Gastroesophageal sphincter (tissue), 4 donors: Measurements from ENCODE around the gene FHIP2A. TPM values are rescaled to one million over a fixed set of nuclear protein-coding genes. Genes with fewer than 3 reads are reported as not detected.

Experiments
- ATAC-seq: fragments of 150-250 bp; one replicate; pipeline ENCODE4 v1.9.1; 2016; ENCODE audit warnings: mild to moderate bottlenecking, moderate library complexity
- H3K27ac ChIP-seq, 4 donors: fragments of 200-600 bp; sonication (generic) in 3 of 4; 1 replicate in 3 of 4; 2 replicates in 1 of 4; pipeline ENCODE4 v1.5.1; 2016 to 2019
- H3K27me3 ChIP-seq: fragments of 200-600 bp; sonication (generic); one replicate; pipeline ENCODE4 v1.5.1; 2019
- H3K36me3 ChIP-seq, 2 donors: fragments of 200-600 bp; sonication (generic); one replicate each; pipeline ENCODE4 v1.5.1; 2019; ENCODE audit warnings: control low read depth in 1 of 2
- H3K4me1 ChIP-seq, 3 donors: fragments of 200-600 bp; sonication (generic); 1 replicate in 2 of 3; 2 replicates in 1 of 3; pipeline ENCODE4 v1.5.1; 2016 to 2019; ENCODE audit warnings: control low read depth in 2 of 3
- H3K4me3 ChIP-seq, 2 donors: fragments of 200-600 bp; sonication (generic); one replicate each; pipeline ENCODE4 v1.5.1; 2019; ENCODE audit warnings: mild to moderate bottlenecking in 1 of 2, moderate library complexity in 1 of 2
- H3K9me3 ChIP-seq, 3 donors: fragments of 200-600 bp; sonication (generic); one replicate each; pipeline ENCODE4 v1.5.1; 2017 to 2019; ENCODE audit warnings: control low read depth in 2 of 3
- CTCF ChIP-seq, 4 experiments: fragments of 200-600 bp in 2 of 4; fragments of 450-650 bp in 2 of 4; sonication (generic) in 1 of 4; IDR thresholded peaks; one replicate each; pipeline ENCODE4 v1.5.1; 2017 to 2019; ENCODE audit warnings: antibody characterized with exemption in 4 of 4, mild to moderate bottlenecking in 2 of 4, moderate library complexity in 2 of 4
- EP300 ChIP-seq: sonication (generic); formaldehyde crosslinking; IDR thresholded peaks from one replicate; pipeline ENCODE4 v1.6.1; 2017; ENCODE audit warnings: antibody characterized with exemption, mild to moderate bottlenecking
- POLR2A ChIP-seq, 2 donors: fragments of 450-650 bp; IDR thresholded peaks; one replicate each; pipeline ENCODE4 v1.6.1; 2017; ENCODE audit warnings: antibody characterized with exemption in 2 of 2, mild to moderate bottlenecking in 2 of 2, moderate library complexity in 1 of 2
- POLR2AphosphoS5 ChIP-seq: sonication (generic); formaldehyde crosslinking; IDR thresholded peaks from one replicate; pipeline ENCODE4 v1.6.1; 2017; ENCODE audit warnings: antibody characterized with exemption
- WGBS, 2 donors: methylation state at CpG; one replicate each; pipeline ENCODE4 v1.1.5; 2018; ENCODE audit warnings: low coverage in 1 of 2; 5-methylcytosine and 5-hydroxymethylcytosine counted together
- total RNA-seq, 4 donors: library from RNA; depleted of rRNA; stranded (reverse); fragments of >200 nt; gene quantifications; one replicate each; pipeline ENCODE4 v1.1.0, GENCODE V29; 2016

The FHIP2A gene
- total RNA-seq, 4 donors from 2014 or later: 33.4 to 51.5 (median 35.9) TPM

- ATAC-seq: no peak
- TF ChIP-seq CTCF (IDR thresholded peaks at IDR 0.05): no peak
- no peak for TF ChIP-seq EP300
- TF ChIP-seq POLR2A (IDR thresholded peaks at IDR 0.05): no peak
- TF ChIP-seq POLR2AphosphoS5: no peak
- WGBS, 2 donors: 15 to 17% methylated on average over 1 of the region's 1 CpG
Observed at GRCh38 chr10:114868870-114869519, 47.4 kb downstream of the FHIP2A start.

GRCh38 chr10:114869520-114869892, 47.9 kb downstream of the FHIP2A start:
- peaks cover 0 to 4% (median 0%) of the 10 kb centered on the region in 3 donors for H3K4me1 ChIP-seq
- no peak overlapping the region for H3K27ac ChIP-seq
- no peak overlapping the region for H3K4me3 ChIP-seq
- H3K36me3 ChIP-seq: peaks cover 0 to 19% of the 10 kb centered on the region in 2 donors
- no peaks in the 10 kb centered on the region for H3K27me3 ChIP-seq
- no peaks in the 10 kb centered on the region for H3K9me3 ChIP-seq
- WGBS, 2 donors: 0% methylated on average over 1 of the region's 1 CpG
- no peak for ATAC-seq
- TF ChIP-seq POLR2AphosphoS5 (no peak), EP300 (no peak), POLR2A (IDR thresholded peaks at IDR 0.05) (no peak), CTCF (IDR thresholded peaks at IDR 0.05) (no peak)

More at GRCh38 chr10:114868870-114869519, 47.4 kb downstream of the FHIP2A start:
- Histone ChIP-seq H3K36me3 (peaks cover 0 to 24% of the 10 kb centered on the region in 2 donors), H3K27ac (no peak overlapping the region), H3K27me3 (no peaks in the 10 kb centered on the region), H3K4me3 (no peak overlapping the region), H3K4me1 (peaks cover 0 to 4% (median 0%) of the 10 kb centered on the region in 3 donors), H3K9me3 (no peaks in the 10 kb centered on the region)

- TF ChIP-seq POLR2AphosphoS5 (no peak), EP300 (no peak), POLR2A (IDR thresholded peaks at IDR 0.05) (no peak), CTCF (IDR thresholded peaks at IDR 0.05) (no peak)
- Histone ChIP-seq H3K9me3 (no peaks in the 10 kb centered on the region), H3K27me3 (peaks cover 7% of the 10 kb centered on the region), H3K4me1 (peaks cover 0 to 4% (median 0%) of the 10 kb centered on the region in 3 donors), H3K4me3 (no peak overlapping the region), H3K36me3 (peaks cover 0 to 9% of the 10 kb centered on the region in 2 donors), H3K27ac (no peak overlapping the region)
- ATAC-seq: no peak
- 37 to 47% methylated on average over 2 to 3 of the region's 3 CpGs for WGBS, 2 donors
Observed at GRCh38 chr10:114870486-114870885, 48.9 kb downstream of the FHIP2A start.

GRCh38 chr10:114871379-114871778, 49.8 kb downstream of the FHIP2A start:
- Histone ChIP-seq H3K4me1 (peaks cover 0 to 4% (median 0%) of the 10 kb centered on the region in 3 donors), H3K27ac (no peak overlapping the region), H3K36me3 (peaks cover 0 to under 1% of the 10 kb centered on the region in 2 donors), H3K9me3 (no peaks in the 10 kb centered on the region), H3K4me3 (no peak overlapping the region), H3K27me3 (peaks cover 12% of the 10 kb centered on the region)
- ATAC-seq: no peak
- WGBS, 2 donors: 94 to 100% methylated on average over 1 to 2 of the region's 2 CpGs
- no peak for TF ChIP-seq POLR2A (IDR thresholded peaks at IDR 0.05)
- TF ChIP-seq POLR2AphosphoS5: no peak
- no peak for TF ChIP-seq CTCF (IDR thresholded peaks at IDR 0.05)
- TF ChIP-seq EP300: no peak

Other genes starting within 250 kb of the FHIP2A start
- gene ABLIM1, start 163.5 kb upstream of the FHIP2A start, total RNA-seq: 100 to 1,000 TPM in 2 of 4 donors, 10 to 100 TPM in 2; 75.2 to 172 (median 110) TPM
- 10 to 100 TPM; 11.8 to 16.8 (median 15.2) TPM for gene TRUB1, start 116.4 kb downstream of the FHIP2A start, total RNA-seq